ACHN (cell line): ENCODE results near the gene EXOC4.

ENCODE experiments used
- DNase-seq: peaks from one replicate; pipeline ENCODE4 v3.0.0-alpha.2; 2015
- in situ Hi-C: cut with HindIII; loops from 2 replicates; pipeline ENCODE4 v1.10.0; 2017; ENCODE audit warnings: low sequenced_read_pairs, low pct_ligation_motif_present, low pct_unique_long_range_greater_than_20kb

EXOC4 gene

GRCh38 chr7:133502498-133502897 is 249.6 kb downstream of the EXOC4 start:
- in situ Hi-C loops: no loop called here
- no peak for DNase-seq

- in situ Hi-C loops: no loop called here
- DNase-seq: no peak
These were observed 250.1 kb downstream of the EXOC4 start for GRCh38 chr7:133502972-133503371.

- in situ Hi-C loops: no loop called here
- DNase-seq: no peak
These were observed 251.9 kb downstream of the EXOC4 start for GRCh38 chr7:133504825-133505224.

GRCh38 chr7:133509822-133510221 is 256.9 kb downstream of the EXOC4 start:
- no peak for DNase-seq
- in situ Hi-C loops: no loop called here

DNA sequence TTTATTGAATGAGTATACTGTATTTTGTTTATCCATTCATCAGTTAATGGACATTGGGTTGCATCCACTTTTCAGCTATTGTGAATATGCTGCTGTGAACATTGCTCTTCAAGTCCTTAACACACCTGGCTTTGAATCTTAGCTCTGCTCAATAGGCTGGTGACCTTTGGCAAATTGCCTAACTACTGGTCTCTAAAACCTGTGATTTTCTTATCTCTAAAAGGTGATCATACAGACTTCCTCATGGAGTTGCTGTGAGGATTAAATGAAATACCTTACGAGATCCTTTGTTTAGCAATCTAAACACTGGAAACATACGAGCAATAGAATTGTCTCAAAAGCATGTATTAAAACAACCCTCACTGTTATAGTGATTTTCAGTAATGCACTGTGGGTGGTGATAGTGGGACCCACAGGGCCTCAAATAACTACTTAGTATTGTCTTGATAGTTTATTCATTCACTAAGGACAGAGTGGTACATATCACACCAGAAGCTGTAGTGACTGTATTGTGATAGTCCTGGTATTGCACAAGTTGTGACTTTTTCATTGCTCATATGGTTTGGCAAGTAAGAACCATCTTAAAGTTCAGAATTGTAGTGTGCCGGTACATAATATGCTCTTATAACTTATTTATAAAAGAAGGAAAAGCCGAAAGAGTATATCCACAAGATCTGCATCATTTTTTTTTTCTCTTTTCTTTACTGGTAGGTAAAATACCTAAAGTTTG is 257.6 kb downstream of the EXOC4 start:
- in situ Hi-C loops: no loop called here
- no peak for DNase-seq

DNA sequence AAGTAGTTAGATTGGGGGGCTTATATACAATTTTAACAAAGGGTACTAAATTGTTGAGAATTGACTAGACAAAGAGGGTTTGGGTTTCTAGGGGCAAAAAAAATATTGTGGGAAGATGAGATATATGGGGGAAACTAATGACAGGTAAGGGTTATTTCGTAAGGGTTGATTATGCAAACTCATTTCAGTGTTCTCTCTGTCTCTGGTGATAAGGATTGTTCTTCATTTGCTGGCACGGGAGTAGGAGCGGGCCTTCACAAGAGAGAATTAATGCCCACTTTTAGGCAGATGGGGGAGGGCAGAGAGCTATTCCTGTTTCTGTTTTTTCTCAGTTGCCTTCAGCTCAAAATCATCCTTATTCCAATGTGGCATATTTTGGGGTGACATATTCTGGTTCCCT is 258.4 kb downstream of the EXOC4 start:
- in situ Hi-C loops: no loop called here
- no peak for DNase-seq

DNA sequence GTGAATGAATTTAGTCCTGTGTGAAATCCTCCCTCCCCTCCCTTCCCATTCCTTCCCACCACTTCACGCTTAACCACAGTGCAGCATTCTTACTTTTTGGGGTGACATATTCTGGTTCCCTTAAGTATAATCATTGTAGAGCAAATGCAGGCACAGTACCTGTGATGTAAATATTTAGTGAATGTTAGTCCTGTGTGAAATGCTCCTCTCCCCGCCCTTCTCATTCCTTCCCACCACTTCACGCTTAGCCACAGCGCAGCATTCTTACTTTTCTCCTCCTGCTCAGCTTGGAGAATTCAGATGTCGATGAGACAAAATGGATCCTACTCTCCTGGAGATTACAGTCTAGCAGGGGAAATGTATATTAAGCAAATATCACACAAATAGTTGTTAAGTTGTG is 258.8 kb downstream of the EXOC4 start:
- DNase-seq: no peak
- in situ Hi-C loops: no loop called here

DNA sequence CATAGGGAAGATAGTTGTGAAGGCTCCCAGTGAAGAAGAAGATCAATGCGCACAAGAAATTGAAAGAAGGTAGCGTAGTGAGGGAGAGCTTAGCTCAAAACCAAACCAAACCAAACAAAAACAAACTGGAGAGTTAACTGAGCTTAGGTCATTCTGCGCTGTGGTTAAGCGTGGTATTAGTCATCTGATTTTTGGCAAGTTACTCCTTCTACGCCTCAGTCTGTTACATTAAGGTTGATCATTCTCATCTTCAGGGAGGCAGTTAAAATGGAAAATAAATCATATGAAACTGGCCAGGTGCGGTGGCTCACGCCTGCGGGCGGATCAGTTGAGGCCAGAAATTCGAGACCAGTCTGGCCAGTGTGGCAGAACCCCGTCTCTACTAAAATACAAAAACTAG is 259.7 kb downstream of the EXOC4 start:
- peak; percentile 94 for DNase-seq
- in situ Hi-C loops: no loop called here

GRCh38 chr7:133513608-133514007 is 260.7 kb downstream of the EXOC4 start:
- DNase-seq: no peak
- in situ Hi-C loops: no loop called here

GRCh38 chr7:133514551-133514950 is 261.7 kb downstream of the EXOC4 start:
- DNase-seq: no peak
- in situ Hi-C loops: no loop called here

DNA sequence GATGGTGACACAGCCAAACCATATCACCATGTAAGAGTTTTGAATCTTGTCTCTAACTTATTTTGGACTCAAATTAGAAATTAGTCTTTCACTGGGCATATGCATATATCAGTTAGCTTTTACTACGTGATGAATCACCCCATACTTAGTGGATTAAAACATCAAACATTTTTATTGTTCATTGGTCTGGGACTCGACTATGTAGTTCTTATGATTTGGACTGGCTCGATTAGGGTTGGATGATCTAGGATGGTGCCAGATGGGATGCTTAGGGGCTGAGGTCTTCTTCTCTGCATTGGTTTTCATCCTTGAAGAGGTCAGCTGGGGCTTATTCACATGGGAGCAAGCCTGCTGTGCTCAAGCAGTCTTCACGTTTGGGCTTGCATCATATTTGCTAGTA is 264.9 kb downstream of the EXOC4 start:
- DNase-seq: no peak
- in situ Hi-C loops: no loop called here

GRCh38 chr7:133518718-133519117 is 265.8 kb downstream of the EXOC4 start:
- in situ Hi-C loops: no loop called here

DNA sequence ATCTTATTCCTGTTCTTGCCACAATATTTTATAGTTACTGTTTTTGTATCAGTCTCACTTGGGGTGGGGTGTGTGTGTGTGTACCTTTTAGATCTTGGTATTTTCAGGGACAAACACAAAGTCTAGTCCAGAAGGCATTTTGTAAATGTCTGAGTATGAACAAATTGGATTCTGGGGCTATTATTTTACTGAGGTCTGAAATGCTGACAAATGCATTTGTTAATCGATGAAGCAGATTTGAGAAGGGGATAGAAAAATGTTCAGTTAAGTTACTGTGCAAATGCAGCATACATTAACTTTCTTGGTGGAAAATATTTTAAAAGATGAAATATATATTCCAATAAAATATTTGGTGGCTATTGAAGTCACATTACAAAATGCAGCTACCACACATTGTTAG is 267.4 kb downstream of the EXOC4 start:
- DNase-seq: no peak
- in situ Hi-C loops: no loop called here

More at GRCh38 chr7:133518718-133519117, 265.8 kb downstream of the EXOC4 start:
- DNase-seq: no peak

DNA sequence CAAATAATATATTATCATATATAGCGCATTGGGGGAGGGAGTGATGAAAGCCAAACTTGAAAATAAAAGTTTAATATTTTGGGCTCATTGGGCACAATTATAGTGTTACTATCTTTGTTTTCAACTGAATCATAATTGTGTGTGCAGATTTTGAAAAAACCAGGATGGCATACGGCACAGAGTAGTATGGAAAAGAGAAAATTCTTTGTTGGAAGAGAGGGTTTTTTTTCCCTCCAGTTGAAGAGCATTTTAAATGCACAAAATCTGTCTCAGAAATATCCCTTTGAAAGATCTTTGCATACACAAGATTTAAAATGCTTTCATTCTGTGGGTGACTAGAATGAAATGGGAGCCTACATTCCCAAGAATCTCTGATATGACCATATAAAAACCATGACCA is 269.6 kb downstream of the EXOC4 start:
- in situ Hi-C loops: no loop called here
- no peak for DNase-seq

DNA sequence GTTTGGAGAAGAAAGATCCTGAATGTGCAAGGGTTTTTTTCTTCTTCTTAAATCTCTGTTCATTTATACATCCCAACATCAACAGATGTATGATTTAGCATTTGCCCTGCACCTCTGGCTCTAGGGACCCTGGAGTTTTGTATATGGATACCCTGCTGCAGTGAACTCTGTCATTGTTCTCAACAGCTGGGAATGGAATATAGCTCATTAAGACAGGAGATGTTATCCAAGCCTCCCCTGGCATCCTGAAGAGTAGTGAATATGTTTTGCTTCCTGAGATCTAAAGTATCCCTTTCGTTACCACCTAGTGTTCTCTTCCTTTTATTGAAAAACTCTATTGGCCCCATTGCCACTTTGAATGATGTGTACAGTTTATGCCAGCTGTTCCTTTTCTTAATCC is 275.9 kb downstream of the EXOC4 start:
- in situ Hi-C loops: no loop called here

GRCh38 chr7:133529861-133530260 is 277.0 kb downstream of the EXOC4 start:
- no peak for DNase-seq
- in situ Hi-C loops: no loop called here

More for the DNA sequence above, 275.9 kb downstream of the EXOC4 start:
- DNase-seq: no peak

DNA sequence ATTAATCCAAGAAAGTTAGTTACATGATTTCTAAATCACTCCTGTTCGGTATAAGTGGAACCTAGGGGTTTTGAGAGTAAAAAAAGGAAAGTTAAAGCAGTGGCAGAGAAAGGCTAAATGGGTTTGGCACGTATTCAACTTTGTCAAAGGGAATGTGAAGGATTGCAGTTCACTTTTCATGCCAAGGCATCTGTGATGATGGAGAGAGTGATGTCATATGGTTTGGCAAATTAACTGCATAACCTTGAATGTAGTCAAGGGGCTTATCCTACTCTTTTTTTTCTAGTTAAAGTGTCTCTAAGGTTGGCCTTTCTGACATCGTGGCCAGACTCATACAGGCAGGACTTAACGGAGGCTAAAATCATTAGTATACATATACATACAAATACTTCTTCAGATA is 277.8 kb downstream of the EXOC4 start:
- in situ Hi-C loops: no loop called here
- peak; percentile 82 for DNase-seq

GRCh38 chr7:133534816-133535215 is 281.9 kb downstream of the EXOC4 start:
- in situ Hi-C loops: no loop called here
- DNase-seq: no peak

GRCh38 chr7:133535308-133535707 is 282.4 kb downstream of the EXOC4 start:
- no peak for DNase-seq
- in situ Hi-C loops: no loop called here

DNA sequence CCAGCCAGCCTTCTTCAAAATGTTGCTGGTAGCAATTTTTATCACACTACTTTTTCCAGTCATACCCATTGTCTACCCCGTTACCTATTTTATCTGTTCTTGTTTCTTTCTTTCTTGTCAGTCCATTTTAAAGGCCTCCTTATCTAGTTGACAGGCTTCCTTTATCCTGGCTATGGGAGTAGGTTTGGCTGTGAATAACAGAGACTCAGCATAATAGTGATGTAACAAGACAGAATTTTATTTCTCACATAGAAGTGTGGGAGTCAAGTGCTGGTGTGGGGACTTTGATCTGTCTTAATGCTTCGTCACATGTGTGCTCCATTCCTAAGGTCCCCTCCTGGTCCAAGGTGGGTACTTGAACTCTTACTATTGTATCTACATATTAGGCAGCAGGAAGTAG is 283.6 kb downstream of the EXOC4 start:
- in situ Hi-C loops: no loop called here
- DNase-seq: no peak

GRCh38 chr7:133539016-133539415 is 286.1 kb downstream of the EXOC4 start:
- in situ Hi-C loops: no loop called here
- DNase-seq: no peak
